HG03442 (cell line): ENCODE measurements around the gene UTP11.
"Not testable (repeated sequence)": the region's sequence is repeated elsewhere in the genome, so short reads cannot be mapped to it uniquely, and the experiment has no call there.

Experiments
- ATAC-seq: cut with Tn5 transposase; IDR thresholded peaks from one replicate; pipeline ENCODE4 v1.9.1; 2021; ENCODE audit warnings: mild to moderate bottlenecking, moderate library complexity; ENCODE audit not compliant: unreplicated experiment

Gene UTP11

DNA sequence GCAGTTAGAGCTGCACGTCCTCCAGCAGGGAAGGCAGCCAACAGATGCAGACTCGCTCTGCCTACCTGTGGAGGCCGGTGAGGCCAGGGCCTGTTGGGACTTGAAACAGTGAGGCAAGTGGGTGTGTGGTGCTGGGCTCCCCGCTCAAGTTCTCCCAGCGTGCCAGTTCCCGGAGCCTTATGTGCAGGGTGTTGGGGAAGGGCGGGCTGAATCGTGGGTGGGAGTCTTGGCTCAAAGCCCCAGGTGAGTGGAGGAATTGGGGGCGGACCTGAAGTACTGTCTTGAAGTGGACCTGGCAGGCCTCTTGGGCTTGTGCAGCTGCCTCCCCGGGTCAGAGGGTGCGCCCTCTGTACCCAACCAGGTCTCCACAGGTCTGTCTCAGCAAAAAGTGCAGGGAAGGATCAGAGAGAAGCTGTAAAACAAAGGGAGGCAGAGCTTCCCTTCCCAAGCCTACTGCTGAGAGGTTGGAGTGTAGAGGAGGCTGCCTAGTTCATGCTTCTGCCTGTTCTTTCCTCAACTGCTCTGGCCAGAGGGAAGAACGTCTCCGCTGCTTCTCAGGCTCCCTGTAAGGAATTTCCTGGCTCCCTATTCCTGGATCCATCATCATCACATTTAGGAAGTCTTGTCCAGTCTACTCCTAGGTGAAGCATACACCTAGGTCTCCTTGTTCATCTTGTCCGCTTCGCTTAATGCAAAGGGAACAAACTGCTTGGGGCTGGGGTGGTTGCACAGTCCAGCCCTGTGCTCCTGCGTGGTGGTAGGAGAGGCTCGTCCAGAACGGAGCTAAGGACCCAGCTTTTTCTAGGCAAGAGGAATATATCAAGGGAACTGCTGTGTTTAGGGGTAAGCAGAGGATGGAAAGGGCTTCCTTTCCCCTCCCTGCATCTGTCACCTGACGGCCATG, 14.9 kb downstream of the UTP11 start:
- no peak for ATAC-seq

DNA sequence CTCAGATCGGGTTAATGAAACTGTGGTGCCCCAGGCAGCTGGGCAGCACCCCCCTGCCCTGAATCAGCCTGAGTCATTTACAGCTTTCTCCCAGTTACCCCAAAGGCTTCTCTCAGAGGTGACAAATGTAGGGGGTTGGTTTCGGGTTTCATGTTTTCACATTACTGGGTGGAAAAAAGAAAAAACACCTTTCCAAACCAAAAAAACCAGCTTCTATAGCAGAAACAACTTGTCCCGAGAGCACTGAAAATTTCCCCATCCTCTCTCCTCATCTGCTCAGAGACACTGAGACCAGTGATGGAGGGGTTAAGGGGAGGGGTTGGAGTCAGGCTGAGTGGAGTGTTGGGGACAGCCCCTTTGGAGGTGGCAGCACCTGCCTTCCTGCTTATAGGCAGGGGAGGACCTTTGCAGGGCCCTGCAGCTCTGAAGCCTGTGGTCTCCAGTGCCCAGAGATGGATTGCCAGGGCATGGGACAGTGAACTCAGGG, 15.6 kb downstream of the UTP11 start:
- peak; percentile 62 for ATAC-seq

DNA sequence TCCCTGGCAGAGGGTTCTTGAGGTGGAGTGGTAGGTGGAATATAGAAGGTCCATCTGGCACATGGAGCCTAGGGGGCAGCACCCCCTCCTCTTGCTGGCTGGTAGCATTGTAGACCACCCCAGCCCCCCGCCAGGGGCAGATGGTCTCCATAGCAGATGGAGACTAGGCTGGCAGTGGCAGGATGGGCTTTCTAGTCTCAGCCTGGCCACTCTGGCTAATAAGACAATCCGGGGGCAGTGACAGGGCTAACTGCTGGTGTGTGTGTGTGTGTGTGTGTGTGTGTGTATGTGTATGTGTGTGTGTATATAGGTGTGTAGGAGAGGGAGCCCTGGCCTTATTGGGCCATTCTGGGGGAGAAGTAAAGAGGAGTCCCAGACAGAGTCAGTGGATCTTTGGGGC, 16.1 kb downstream of the UTP11 start:
- no peak for ATAC-seq

DNA sequence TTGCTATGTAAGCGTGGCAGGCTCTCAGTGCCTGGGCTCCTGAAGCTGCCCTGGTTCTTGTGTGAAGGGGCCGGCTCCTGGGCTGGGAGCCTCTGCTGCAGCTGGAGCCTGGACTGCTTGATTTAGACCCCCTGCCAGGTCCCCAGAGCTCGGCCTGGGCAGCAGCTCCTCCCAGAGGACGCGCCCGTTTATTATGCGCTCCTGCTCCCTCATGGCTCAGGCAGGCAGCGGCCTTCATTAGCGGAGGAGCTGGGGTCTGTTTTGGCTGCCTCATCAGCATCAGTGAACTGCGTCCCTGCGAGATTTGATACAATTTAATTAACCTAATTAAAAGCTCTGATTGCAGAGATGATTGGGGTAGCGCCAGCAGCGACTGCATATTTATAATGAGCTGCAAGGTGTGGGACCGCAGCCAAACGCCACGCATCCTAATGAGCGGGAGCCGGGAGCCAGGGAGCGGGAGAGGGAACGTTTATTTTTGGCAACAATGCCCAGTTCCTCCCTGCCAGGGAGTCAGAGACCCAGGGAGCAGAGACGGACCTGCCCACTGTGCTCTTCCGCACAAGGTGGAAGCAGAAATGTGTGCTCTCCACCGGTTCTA, 16.6 kb downstream of the UTP11 start:
- no peak for ATAC-seq

DNA sequence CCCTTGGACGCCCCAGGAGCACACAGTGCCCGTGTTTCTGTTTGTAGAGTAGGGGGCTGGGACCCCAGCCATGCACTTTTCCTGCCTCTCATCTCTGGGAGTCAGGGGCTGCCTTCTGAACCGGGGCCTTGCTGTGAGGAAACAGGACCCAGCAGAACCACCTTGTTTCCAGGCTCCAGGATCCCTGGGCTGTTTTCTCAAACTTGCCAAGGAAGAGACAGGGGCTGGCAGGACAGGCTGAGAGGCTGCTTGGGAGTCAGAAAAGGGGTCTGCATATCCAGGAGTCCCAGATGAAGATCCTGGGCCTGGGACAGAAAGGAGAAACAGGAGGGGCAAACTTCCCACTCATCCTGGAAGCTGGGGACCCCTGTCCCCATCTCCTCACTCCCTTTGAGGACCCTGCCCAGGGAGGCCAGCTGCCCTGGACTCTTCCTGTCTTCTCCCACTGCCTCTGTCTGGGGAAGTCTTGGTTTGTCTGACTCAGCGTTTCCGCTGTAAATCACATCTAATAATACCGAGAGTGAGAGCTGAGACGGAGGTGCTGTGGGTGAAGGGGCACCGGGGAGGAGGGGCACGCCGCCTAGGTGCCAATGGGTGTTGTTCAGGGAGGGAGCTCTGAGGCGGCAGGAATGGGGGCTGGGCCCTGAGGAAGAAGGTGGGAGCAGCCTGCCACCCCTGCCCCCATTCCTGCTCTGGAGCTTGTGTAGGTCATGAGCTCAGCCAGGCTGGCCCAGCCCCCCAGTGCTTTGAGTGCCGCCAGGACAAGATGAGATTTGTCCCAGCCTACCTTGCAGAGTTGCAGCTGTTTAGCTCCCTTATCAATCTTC, 17.4 kb downstream of the UTP11 start:
- ATAC-seq = peak; percentile 51

DNA sequence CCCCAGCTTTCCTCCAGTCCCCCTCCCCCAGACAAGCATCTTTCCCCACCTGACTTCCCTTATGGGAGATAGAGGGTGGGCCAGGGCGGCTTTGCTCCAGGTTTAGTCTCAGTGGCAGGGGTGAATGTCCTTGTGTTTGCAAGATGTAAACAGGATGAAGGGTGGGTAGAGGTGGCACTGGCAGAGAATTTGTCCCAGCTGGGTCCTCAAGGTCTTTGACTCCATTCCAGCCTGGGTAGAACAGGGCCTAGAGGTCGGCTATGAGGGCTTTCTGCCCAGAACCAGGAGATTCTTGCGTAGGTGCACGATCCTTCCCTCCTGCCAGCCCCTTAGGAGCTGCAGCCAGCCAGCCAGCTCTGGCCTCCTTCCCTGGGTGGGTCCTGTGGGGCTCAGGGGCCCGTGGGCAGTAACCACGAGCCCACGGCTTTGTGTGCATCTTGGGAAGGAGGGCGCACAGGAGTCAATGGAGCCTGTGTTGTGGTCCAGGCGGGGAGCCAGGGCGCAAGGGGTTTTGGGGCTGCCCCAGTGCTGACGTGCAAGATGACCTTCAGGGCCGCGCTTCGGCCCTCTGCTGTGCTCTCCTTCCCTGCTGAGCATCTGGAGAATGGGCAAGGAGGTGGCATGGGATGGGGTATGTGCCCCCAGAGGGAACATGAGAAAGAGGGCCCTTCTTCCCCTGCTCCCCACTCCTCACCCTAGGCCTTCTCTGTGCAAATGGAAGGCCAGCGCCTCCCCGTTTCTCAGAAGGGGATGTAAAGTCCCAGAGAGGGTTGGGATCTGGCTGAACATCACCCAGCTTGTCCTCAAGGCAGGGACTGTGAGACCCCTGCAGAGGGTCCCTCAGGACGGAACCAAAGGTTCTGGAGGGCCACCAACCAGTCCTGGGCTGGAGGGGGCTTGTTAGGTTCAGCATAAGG, 18.3 kb downstream of the UTP11 start:
- ATAC-seq = no peak

DNA sequence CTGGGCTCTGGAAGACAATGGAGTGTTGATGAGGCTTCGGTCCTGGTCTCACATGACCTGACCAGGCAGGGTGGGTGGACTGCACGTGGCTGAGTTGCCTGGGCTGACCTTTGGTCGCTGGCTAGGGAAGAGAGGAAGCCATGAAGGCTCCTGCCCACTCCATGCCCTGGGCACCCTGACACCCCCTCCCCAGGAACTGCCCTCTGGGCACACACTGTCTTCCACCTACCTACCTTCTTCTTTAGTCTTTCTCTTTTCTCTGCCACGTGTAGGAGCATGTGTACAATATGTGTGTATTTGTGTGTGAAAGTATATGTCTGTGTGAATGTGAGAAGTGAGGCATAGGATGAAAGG, 19.0 kb downstream of the UTP11 start:
- no peak for ATAC-seq

DNA sequence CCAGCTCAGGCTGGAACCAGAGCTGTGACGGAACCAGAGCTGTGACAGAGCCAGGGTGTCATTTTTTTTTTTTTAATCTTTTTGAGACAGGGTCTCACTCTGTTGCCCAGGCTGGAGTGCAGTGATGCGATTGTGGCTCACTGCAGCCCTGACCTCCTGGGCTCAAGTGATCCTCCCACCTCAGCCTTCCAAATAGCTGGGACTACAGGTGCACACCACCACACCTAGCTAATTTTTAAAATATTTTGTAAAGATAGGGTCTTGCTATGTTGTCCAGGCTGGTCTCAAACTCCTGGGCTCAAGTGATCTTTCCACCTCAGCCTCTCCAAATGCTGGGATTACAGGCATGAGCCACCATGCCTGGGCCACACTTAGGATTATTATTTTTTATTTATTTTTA, 20.5 kb downstream of the UTP11 start:
- ATAC-seq = not testable (repeated sequence)

DNA sequence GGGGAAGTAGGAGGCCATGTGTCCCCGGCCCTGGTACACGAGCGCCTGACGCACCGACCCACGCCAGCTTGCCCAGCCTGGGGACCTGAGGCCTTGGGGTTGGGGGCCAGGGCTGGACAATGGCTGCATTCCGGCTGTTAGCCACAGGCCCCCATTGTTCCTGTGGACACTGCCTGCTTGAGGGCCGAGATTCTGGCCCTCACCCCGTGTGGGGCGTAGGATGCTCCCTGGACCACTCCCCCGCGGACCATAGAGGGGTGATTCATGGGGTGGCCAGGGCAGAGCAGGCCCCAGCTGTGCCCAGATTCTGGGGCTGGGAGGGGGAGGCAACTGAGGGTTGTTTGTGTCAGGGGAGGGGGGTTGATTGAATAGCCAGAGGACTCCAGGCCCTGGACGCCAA, 22.3 kb downstream of the UTP11 start:
- ATAC-seq = no peak

DNA sequence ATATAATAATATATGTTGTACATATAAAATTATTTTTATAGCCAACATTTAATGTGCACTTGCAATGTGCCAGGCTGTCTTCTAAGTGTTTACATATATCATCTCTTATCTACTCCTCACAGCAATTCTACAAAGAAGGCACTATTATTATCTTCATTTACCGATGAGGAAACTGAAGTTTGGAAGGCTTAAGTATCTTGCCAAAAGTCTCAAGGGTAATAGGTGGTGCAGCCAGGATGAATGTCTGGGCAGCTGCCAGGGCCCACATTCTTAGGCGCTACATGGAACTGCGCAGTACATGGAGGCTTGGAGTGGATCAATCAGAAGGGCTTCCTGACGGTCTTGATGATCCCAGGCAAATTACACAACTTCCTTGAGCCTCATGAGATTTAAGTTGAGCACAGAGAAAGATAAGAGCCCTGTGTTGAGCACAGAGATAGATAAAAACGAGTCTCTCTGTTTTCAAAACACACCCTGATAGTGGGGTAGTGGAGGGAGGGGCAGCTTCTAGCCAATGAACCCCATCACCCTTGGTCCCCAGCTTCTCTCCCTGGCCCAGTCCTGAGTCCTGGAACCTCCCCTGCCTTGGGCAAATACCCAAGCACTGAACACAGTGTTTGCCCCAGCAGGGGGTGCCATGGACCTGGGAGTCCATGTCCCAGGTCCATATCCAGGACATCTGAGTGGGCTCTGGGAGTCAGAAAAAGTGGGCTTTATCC, 24.8 kb downstream of the UTP11 start:
- no peak for ATAC-seq

DNA sequence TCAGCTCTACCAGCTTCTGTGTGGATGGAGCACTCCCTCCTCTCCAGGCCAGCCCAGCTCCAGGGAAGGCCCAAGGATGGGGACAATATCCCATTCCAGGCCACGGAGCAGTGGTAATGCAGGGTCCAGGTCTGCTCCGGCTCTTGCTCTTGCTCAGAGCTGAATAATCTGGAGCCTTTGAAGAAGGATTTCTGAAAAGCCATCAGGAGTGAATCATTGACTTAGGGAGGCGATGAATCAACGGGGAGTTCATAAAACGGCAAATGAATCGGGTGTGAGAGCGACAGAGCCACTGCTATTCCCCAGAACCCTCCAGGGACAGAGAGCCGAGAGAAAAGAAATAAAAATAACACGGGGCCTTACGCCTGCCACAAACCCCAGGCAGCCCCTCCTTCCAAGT, 26.3 kb downstream of the UTP11 start:
- ATAC-seq = no peak

DNA sequence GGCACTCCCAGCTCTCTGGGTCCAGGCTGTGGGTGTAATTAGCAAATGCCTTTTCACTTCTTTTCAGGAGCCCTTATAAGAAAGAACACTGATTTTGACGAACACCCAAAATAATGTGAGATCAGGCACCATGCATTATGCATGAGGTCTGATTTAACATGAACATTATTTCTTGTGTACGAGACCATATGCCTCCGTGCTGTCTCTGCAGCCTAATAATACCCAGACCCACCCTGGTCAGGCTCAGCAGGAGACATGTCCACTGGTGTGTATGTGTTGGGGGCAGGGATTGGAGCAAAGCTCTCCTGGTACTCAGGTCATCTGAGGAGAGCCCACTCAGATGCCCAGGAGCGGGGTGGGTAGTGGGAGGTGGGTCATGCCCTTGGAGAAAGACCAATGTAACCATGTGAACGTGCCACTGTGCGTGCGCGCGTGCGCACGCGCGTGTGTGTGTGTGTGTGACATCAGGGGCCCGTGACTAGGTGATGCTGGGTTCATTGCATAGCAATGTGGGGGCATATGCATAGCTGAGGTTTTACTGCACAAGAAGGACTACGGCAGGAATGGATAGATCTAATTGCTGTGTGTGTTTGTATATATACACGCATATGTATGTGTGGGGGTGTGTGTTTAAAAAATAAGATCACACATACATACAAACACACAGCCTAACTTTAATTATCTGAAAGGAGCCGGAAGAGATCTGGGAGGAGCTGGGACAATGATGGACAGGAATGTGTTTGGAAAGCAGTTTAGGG, 27.0 kb downstream of the UTP11 start:
- no peak for ATAC-seq

DNA sequence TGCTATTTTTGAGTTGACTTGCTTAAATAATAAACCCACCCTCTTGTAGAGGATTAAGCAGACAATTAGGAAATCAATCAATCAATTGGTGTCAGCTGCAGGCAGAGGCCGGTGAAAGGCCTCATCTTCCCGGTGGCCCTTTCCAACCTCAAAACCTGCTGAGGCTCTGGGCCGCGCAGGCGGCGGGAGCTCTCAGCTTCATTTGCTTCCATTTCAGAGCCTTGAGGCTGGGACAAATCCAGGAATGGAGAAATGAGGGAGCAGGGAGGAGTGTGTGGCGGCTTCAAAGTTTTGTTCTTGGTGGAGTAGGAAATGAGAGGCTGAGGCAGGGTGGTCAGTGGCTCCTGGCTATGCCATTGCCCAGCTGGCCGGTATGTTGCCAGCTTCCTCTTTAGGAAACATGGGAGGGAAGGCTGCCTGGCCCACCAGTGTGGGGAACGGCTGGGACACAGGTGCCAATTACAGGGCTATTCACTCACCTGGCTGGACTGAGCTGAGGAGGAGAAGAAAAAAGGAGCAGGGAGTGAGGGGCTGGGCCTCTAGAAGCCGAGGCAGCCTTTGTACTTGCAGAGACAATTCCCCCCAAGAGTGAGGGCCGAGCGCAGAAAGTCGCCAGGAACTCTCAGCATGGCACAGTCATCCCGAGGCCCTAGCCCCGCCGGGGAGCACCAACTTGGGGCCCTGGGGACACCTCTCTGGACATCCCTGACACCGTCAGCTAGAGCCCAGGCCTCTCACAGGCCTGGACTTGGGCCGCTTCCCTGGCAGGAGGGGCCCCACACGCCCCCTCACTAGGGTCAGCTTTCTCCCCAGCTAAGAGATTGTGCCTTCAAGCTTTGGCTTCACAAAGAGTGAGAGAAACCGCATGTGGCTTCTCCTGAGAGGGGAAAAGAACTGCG, 29.7 kb downstream of the UTP11 start:
- ATAC-seq = no peak

DNA sequence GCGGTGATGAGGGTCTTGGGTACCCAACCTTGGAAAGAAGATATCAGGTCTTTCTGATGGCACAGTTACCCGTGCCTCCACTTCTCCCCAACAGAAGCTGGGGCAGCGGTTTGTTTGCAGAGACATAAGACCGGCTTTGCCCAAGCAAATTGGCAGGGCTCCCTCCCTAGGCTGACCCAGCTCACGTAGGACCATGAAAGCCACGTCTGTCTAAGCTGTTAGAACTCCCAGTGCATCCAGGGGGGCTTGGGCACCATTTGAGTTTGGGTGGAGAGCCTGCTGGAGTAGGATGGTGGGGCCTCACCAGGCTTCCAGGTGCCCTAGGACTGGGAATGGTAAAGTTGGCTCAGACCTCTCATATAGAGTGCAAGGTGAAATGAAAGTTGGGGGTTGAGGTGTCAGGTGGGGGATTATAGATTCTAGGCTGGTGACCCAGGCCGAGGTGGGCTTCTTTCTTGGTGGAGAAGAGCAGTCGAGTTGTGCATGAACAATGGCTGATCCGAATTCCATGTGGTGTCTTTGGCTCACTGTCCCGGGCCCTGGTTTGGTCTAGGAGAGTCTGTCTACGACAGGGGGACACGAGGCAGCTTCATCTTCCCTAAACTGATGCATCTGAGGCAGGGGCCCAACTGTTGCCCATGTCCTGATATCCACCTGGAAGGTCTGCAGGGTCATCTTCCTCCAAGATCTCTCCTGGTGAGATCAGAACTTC, 30.7 kb downstream of the UTP11 start:
- ATAC-seq = no peak

DNA sequence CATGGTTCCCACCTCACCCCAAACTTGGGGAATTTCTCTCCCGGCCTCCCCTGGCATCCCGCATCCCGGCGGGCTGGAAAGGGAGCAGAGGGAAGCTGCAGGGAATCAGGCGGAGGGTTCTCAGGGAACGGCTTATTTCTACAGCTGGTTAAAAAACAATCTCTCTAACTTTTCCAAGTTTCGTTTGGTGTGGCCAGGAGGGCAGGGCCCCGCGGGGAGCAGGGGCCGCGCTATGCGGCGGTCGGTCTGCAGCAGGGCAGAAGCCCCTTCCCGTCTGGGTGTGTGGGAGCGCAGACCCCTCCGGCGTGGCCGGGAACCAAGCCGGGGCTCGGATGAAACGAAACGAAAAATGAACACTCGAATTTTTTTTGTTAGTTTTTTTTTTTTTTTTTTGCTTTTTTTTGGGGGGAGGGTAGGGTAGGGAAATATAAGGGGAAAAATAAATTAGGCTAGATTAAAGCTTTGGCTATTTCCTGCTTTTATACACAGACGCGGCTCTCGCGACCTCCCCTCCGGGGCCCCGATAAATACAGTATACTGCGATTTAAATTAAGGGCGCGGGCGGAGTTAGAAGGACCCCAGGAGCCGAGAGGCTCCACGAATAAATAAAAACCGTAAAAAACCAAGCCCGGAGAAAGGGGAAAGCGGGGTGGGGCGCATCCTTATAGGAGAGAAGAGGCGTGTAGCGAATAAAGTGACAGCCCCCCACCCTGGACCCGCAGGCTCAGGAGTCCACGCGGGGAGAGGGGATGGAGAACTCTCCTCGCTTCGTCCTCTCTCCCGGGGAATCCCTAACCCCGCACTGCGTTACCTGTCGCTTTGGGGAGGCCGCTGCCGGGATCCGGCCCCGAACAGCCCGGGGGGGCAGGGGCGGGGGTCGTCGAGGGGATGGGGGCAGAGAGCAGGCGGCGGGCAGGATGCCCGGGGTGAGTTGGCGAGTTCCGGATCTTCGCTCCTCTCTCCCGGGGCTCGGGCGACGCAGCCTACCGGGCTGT, 32.0 kb downstream of the UTP11 start:
- no peak for ATAC-seq
